Osteocyte (in vitro differentiated cells): ENCODE results near the gene PDE4D. TPM values are rescaled to one million over a fixed set of nuclear protein-coding genes. Genes with fewer than 3 reads are reported as not detected.

Experiments used
- DNase-seq: peaks from one replicate; pipeline ENCODE4 v3.0.0; 2021; ENCODE audit warnings: mixed read lengths; ENCODE audit not compliant: unreplicated experiment; ENCODE audit errors: extremely low spot score
- H3K27ac Mint-ChIP-seq: one replicate; pipeline ENCODE4 v1.8.0; 2021; ENCODE audit warnings: mild to moderate bottlenecking, mixed read lengths; ENCODE audit not compliant: unreplicated experiment
- H3K27me3 Mint-ChIP-seq: one replicate; pipeline ENCODE4 v1.8.0; 2021; ENCODE audit warnings: mixed read lengths; ENCODE audit not compliant: unreplicated experiment
- H3K36me3 Mint-ChIP-seq: one replicate; pipeline ENCODE4 v1.8.0; 2021; ENCODE audit warnings: mixed read lengths; ENCODE audit not compliant: unreplicated experiment
- H3K4me1 Mint-ChIP-seq: one replicate; pipeline ENCODE4 v1.8.0; 2021; ENCODE audit warnings: mixed read lengths; ENCODE audit not compliant: unreplicated experiment
- H3K4me3 Mint-ChIP-seq: one replicate; pipeline ENCODE4 v1.8.0; 2021; ENCODE audit warnings: mild to moderate bottlenecking, moderate library complexity, mixed read lengths; ENCODE audit not compliant: unreplicated experiment
- H3K9me3 Mint-ChIP-seq: one replicate; pipeline ENCODE4 v1.8.0; 2021; ENCODE audit warnings: mixed read lengths; ENCODE audit not compliant: unreplicated experiment
- CTCF ChIP-seq: fragments of 200-600 bp; sonication (generic); IDR thresholded peaks from 2 replicates; pipeline ENCODE4 v1.5.0; 2021; ENCODE audit warnings: antibody characterized with exemption, mild to moderate bottlenecking, moderate library complexity
- total RNA-seq: library from RNA; stranded (reverse); gene quantifications from 2 replicates; pipeline ENCODE4 v1.2.1, GENCODE V29; 2021

The PDE4D gene
- total RNA-seq, 1 donor from 2014 or later = 24.2 TPM

DNA sequence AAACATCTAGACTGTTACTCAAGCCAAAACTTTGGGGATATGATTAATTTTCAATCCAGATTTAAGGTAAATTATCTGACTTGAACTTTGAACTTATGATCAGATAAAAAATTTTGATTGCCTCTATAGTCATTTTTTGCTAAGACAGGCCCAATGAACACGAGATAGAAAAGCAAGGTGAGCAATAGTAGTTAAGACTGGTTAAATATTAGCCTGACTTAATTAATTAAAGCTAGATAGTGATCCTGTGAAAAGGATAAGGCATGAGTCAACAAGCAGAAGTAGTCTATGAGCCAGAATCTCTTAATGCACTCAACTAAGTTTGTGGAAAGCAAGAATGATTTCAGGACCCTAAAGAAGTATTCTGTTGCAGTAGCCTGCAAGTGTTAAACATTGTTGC is 66.5 kb downstream of the PDE4D start:
- Mint-ChIP-seq H3K27ac (no peak overlapping the region), H3K4me1 (no peaks in the 10 kb centered on the region), H3K9me3 (no peaks in the 10 kb centered on the region), H3K27me3 (peaks cover 52% of the 10 kb centered on the region), H3K4me3 (no peak overlapping the region), H3K36me3 (no peaks in the 10 kb centered on the region)
- no peak for DNase-seq
- TF ChIP-seq CTCF = no peak

GRCh38 chr5:59823420-59823819 is 70.1 kb downstream of the PDE4D start:
- Mint-ChIP-seq H3K4me1 (peaks cover 3% of the 10 kb centered on the region), H3K27ac (no peak overlapping the region), H3K36me3 (no peaks in the 10 kb centered on the region), H3K4me3 (no peak overlapping the region), H3K27me3 (peaks cover 50% of the 10 kb centered on the region), H3K9me3 (no peaks in the 10 kb centered on the region)
- DNase-seq = no peak
- TF ChIP-seq CTCF = no peak

DNA sequence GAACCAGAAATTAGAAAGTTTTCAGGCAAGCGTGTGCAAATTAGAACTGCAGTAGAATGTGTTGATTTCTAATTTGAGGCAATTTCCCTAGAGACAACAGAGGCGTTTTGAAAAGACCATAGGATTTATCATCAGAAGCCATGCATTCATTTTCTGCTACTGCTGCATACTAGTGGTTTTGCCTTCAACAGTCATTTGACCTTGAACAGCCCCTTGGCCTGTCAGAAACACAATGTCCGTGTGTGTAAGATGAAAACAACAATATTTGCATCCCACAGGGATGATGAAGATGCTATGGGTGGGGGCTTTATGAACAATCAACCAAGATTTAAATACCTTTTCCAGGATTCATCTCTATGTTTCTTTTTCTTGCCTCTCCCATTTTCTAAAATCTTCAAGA is 73.7 kb downstream of the PDE4D start:
- H3K36me3 Mint-ChIP-seq = no peaks in the 10 kb centered on the region
- DNase-seq = no peak
- H3K27ac Mint-ChIP-seq = no peak overlapping the region
- TF ChIP-seq CTCF = no peak
- H3K4me3 Mint-ChIP-seq = no peak overlapping the region
- peaks cover 3% of the 10 kb centered on the region for H3K4me1 Mint-ChIP-seq
- H3K27me3 Mint-ChIP-seq = peaks cover 43% of the 10 kb centered on the region
- H3K9me3 Mint-ChIP-seq = no peaks in the 10 kb centered on the region

GRCh38 chr5:59817536-59817935 is 76.0 kb downstream of the PDE4D start:
- no peak overlapping the region for H3K27ac Mint-ChIP-seq
- DNase-seq = no peak
- no peaks in the 10 kb centered on the region for H3K9me3 Mint-ChIP-seq
- H3K4me1 Mint-ChIP-seq = peaks cover 6% of the 10 kb centered on the region
- TF ChIP-seq CTCF = no peak
- no peak overlapping the region for H3K4me3 Mint-ChIP-seq
- no peaks in the 10 kb centered on the region for H3K36me3 Mint-ChIP-seq
- peaks cover 35% of the 10 kb centered on the region for H3K27me3 Mint-ChIP-seq

DNA sequence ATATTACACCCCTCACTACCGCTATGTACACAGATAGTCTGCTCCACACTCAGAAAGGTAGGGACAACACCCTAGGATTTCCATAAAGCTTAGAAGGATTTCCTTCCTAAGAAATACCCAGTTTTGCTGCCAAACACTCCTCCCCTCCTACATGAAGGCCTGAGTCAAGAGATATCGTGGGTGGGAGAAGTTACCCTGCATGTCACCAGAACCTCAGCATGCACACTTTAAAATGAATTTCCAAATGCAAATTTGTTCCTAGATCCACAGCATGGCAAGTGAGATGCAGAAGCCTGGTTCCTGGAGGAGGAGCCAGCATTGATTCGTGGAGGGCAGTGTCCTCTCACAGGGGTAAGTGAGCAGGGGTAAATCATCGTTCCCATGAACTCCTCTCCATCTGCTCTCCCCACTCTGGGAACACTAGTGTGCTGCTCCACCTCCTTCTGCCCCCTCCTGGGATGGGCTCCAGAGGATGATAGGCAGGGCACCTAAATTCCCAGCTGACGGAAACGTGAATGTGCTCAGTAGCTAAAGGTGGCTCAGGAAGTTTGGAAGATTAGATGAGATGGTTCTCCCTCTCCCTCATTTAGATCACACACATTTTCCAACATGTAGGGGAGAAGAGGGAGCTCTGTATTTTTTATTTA is 76.7 kb downstream of the PDE4D start:
- peaks cover 34% of the 10 kb centered on the region for H3K27me3 Mint-ChIP-seq
- H3K4me1 Mint-ChIP-seq = peaks cover 6% of the 10 kb centered on the region
- H3K36me3 Mint-ChIP-seq = no peaks in the 10 kb centered on the region
- no peaks in the 10 kb centered on the region for H3K9me3 Mint-ChIP-seq
- no peak for TF ChIP-seq CTCF
- no peak overlapping the region for H3K27ac Mint-ChIP-seq
- no peak for DNase-seq
- no peak overlapping the region for H3K4me3 Mint-ChIP-seq
